H1 (cell line): ENCODE results near the gene REG3G. TPM values are rescaled to one million over a fixed set of nuclear protein-coding genes. Genes with fewer than 3 reads are reported as not detected.

ENCODE experiments used
- POU5F1 ChIP-seq: IDR thresholded peaks from 2 replicates; pipeline ENCODE4 v1.6.1; 2011; ENCODE audit warnings: low read depth, mild to moderate bottlenecking, low read length, moderate library complexity
- RAD21 ChIP-seq, 2 experiments: IDR thresholded peaks in 1 of 2; conservative IDR thresholded peaks in 1 of 2; 2 replicates each; pipeline ENCODE4 v1.6.1; 2011; ENCODE audit warnings: low read depth in 2 of 2, low read length in 2 of 2, improper control_type of control experiment in 1 of 2, inconsistent platforms in 1 of 2, mild to moderate bottlenecking in 1 of 2, moderate library complexity in 1 of 2
- SIN3A ChIP-seq, 2 experiments: IDR thresholded peaks in 1 of 2; conservative IDR thresholded peaks in 1 of 2; 2 replicates each; pipeline ENCODE4 v1.6.1; 2011 to 2012; ENCODE audit warnings: low read length in 2 of 2, improper control_type of control experiment in 1 of 2, low read depth in 1 of 2, mild to moderate bottlenecking in 1 of 2
- polyA plus RNA-seq, 7 experiments: library from polyadenylated mRNA; depleted of rRNA in 3 of 7; stranded (reverse) in 5 of 7; unstranded in 2 of 7; fragments of >200 nt in 5 of 7; fragments of 200-250 nt in 2 of 7; gene quantifications; 1 replicate in 5 of 7; 2 replicates in 1 of 7; 4 replicates in 1 of 7; pipeline versions ENCODE4 v1.2.1 to v1.2.3, GENCODE V29; 2011 to 2013; ENCODE audit warnings: missing spikeins in 2 of 7, mixed read lengths in 2 of 7
- total RNA-seq: library from RNA; stranded (reverse); fragmentation: NEBNext Ultra II Directional; extraction: Animal tissue kit (Norgen Biotek cat#: 25700); gene quantifications from 2 replicates; pipeline ENCODE4 v1.2.1, GENCODE V29; 2021

REG3G gene
- total and polyA plus RNA-seq, 2 of the 8 experiments (the other 6 are each of a cell fraction or from before 2014, with no cell fraction given): not detected

DNA sequence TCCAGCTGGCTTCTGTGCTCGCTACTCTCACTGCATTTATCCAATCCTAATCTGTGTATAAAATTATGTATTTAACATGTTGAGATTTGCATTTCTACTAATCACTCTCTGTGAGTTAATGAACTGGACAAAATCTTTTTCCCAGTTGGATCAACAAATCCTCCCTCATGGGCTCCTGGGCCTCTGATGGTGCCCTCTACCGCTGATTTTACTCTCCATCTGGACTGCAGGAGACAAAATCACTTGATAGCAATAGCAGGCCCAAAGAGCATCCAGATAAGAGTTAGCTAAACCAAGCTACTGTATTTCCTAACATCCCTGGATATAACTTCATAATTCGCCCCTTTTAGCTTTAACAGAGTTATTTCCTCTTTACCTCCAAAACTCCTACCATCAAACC lies 14.4 kb downstream of the REG3G start (continued):
- TF ChIP-seq RAD21 (IDR thresholded peaks at IDR 0.05 in 1 of 2, conservative IDR thresholded peaks at IDR 0.05 in 1 of 2; ENCODE audit: low read depth in 2 of 2, low read length in 2 of 2) (no peak), POU5F1 (no peak), SIN3A (conservative IDR thresholded peaks at IDR 0.05 in 1 of 2, IDR thresholded peaks at IDR 0.05 in 1 of 2; ENCODE audit: low read depth in 1 of 2, low read length in 2 of 2) (no peak)
